ENCODE data around the gene CEP20. TPM values are rescaled to one million over a fixed set of nuclear protein-coding genes. Genes with fewer than 3 reads are reported as not detected.

CEP20 gene
- total and polyA plus RNA-seq, 10 of the 15 experiments (the other 5 are each of a cell fraction or from before 2014, with no cell fraction given) = 33.4 to 57.8 (median 52.6) TPM

GRCh38 chr16:15925631-15926030 lies 37.2 kb upstream of the CEP20 start:
- no peaks in the 10 kb centered on the region for H3K4me1 ChIP-seq (ENCODE audit: control insufficient read depth, insufficient read depth, low read length)
- ATAC-seq = no peak
- H3K9ac ChIP-seq (ENCODE audit: control insufficient read depth, insufficient read depth, low read length) = no peak overlapping the region
- no peak overlapping the region for H3K4me3 ChIP-seq
- no peak overlapping the region for H2AFZ ChIP-seq (ENCODE audit: control insufficient read depth, low read depth, low read length)
- ChIA-PET SMC1A (ENCODE audit: uncharacterized antibody, unreplicated experiment) (no interaction called here), RAD21 (ENCODE audit: unreplicated experiment) (no interaction called here), POLR2A (no interaction called here), CTCF (no interaction called here)
- no peaks in the 10 kb centered on the region; the same call in 1 of the 2 replicates for H4K20me1 ChIP-seq (ENCODE audit: control insufficient read depth, insufficient read depth)
- in situ Hi-C loops (cut with MboI) (no loop called here), intact Hi-C loops (cut with micrococcal nuclease; ENCODE audit: unreplicated experiment) (no loop called here)
- no peaks in the 10 kb centered on the region for H3K27me3 ChIP-seq (replicated peaks in 1 of 2; ENCODE audit: control insufficient read depth in 2 of 2, insufficient read depth in 2 of 2, low read length in 1 of 2)
- no peaks in the 10 kb centered on the region for H3K36me3 ChIP-seq (ENCODE audit: control insufficient read depth in 2 of 2, insufficient read depth in 2 of 2, low read length in 1 of 2)
- no peak for FAIRE-seq
- H3K79me2 ChIP-seq (ENCODE audit: control insufficient read depth, insufficient read depth, low read length) = no peaks in the 10 kb centered on the region
- H3K27ac ChIP-seq (ENCODE audit: control insufficient read depth, insufficient read depth) = no peak overlapping the region
- H3K4me2 ChIP-seq (ENCODE audit: control insufficient read depth, insufficient read depth) = no peak overlapping the region
- no peak for DNase-seq (ENCODE audit: low read depth, low spot score)
- no peak for TF ChIP-seq ZNF274 (IDR thresholded peaks at IDR 0.05; ENCODE audit: insufficient read depth, insufficient read length)
- TF ChIP-seq SMAD1 (IDR thresholded peaks at IDR 0.05; ENCODE audit: low read depth, partially characterized antibody) = no peak
- TF ChIP-seq RBBP5 (conservative IDR thresholded peaks at IDR 0.05) = no peak
- no peak for TF ChIP-seq CEBPB (IDR thresholded peaks at IDR 0.05; ENCODE audit: borderline replicate concordance in 1 of 2, low read depth in 2 of 2, low read length in 2 of 2)
- TF ChIP-seq JUND (IDR thresholded peaks at IDR 0.05; ENCODE audit: low read depth, low read length) = no peak
- WGBS (ENCODE audit: insufficient coverage, insufficient replicate concordance, low lambda C conversion rate, missing lambda C conversion rate) = 80% methylated on average over 9 of the region's 9 CpGs
- H3K9me3 ChIP-seq (replicated peaks; ENCODE audit: control insufficient read depth, insufficient read depth, low read length) = no peaks in the 10 kb centered on the region
- no TSS peak for BruUV-seq (replicated peaks)

DNA sequence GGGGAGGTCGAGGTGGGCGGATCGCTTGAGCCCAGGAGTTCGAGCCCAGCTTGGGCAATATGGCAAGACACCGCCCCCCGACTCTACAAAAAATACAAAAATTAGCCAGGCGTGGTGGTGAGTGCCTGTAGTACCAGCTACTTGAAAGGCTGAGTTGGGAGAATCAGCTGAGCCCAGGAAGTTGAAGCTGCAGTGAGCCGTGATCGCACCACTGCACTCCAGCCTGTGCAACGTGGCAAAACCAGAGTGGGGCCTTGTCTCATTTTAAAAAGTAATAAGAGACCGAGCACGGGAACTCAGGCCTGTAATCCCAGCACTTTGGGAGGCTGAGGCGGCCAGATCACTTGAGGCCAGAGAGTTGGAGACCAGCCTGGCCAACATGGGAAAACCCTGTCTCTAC lies 36.6 kb upstream of the CEP20 start:
- ChIA-PET SMC1A (ENCODE audit: uncharacterized antibody, unreplicated experiment) (no interaction called here), CTCF (no interaction called here), RAD21 (ENCODE audit: unreplicated experiment) (no interaction called here), POLR2A (no interaction called here)
- no peaks in the 10 kb centered on the region for H3K9me3 ChIP-seq (replicated peaks; ENCODE audit: control insufficient read depth, insufficient read depth, low read length)
- ATAC-seq (no peak), DNase-seq (ENCODE audit: low read depth, low spot score) (no peak), FAIRE-seq (no peak)
- intact Hi-C loops (cut with micrococcal nuclease; ENCODE audit: unreplicated experiment) = no loop called here
- H3K4me2 ChIP-seq (ENCODE audit: control insufficient read depth, insufficient read depth) = no peak overlapping the region
- BruUV-seq (replicated peaks) = no TSS peak
- H3K9ac ChIP-seq (ENCODE audit: control insufficient read depth, insufficient read depth, low read length) = no peak overlapping the region
- WGBS (ENCODE audit: insufficient coverage, insufficient replicate concordance, low lambda C conversion rate, missing lambda C conversion rate) = 77% methylated on average over 13 of the region's 13 CpGs
- no peaks in the 10 kb centered on the region for H3K79me2 ChIP-seq (ENCODE audit: control insufficient read depth, insufficient read depth, low read length)
- in situ Hi-C loops (cut with MboI) = no loop called here
- H2AFZ ChIP-seq (ENCODE audit: control insufficient read depth, low read depth, low read length) = no peak overlapping the region
- H3K27ac ChIP-seq (ENCODE audit: control insufficient read depth, insufficient read depth) = no peak overlapping the region
- H3K27me3 ChIP-seq (replicated peaks in 1 of 2; ENCODE audit: control insufficient read depth in 2 of 2, insufficient read depth in 2 of 2, low read length in 1 of 2) = no peaks in the 10 kb centered on the region
- no peaks in the 10 kb centered on the region; the same call in 1 of the 2 replicates for H4K20me1 ChIP-seq (ENCODE audit: control insufficient read depth, insufficient read depth)
- no peaks in the 10 kb centered on the region for H3K36me3 ChIP-seq (ENCODE audit: control insufficient read depth in 2 of 2, insufficient read depth in 2 of 2, low read length in 1 of 2)
- H3K4me1 ChIP-seq (ENCODE audit: control insufficient read depth, insufficient read depth, low read length) = no peaks in the 10 kb centered on the region
- no peak overlapping the region for H3K4me3 ChIP-seq
- TF ChIP-seq RAD21 (IDR thresholded peaks at IDR 0.05; ENCODE audit: insufficient read depth, low read depth, low read length) (no peak), MTA3 (IDR thresholded peaks at IDR 0.05; ENCODE audit: borderline replicate concordance, low read length) (no peak), PML (IDR thresholded peaks at IDR 0.05; ENCODE audit: low read length) (no peak), NR2C2 (IDR thresholded peaks at IDR 0.05; ENCODE audit: borderline replicate concordance, control insufficient read depth, insufficient read length, low read depth) (no peak), NFXL1 (IDR thresholded peaks at IDR 0.05; ENCODE audit: borderline replicate concordance) (no peak), STAT3 (IDR thresholded peaks at IDR 0.05; ENCODE audit: low read depth, low read length) (no peak), ESRRA (IDR thresholded peaks at IDR 0.05; ENCODE audit: low read length) (no peak), BCL11A (IDR thresholded peaks at IDR 0.05; ENCODE audit: low read depth, low read length) (no peak), RAD51 (IDR thresholded peaks at IDR 0.05) (no peak)
- TF ChIP-seq, protein P1, sequence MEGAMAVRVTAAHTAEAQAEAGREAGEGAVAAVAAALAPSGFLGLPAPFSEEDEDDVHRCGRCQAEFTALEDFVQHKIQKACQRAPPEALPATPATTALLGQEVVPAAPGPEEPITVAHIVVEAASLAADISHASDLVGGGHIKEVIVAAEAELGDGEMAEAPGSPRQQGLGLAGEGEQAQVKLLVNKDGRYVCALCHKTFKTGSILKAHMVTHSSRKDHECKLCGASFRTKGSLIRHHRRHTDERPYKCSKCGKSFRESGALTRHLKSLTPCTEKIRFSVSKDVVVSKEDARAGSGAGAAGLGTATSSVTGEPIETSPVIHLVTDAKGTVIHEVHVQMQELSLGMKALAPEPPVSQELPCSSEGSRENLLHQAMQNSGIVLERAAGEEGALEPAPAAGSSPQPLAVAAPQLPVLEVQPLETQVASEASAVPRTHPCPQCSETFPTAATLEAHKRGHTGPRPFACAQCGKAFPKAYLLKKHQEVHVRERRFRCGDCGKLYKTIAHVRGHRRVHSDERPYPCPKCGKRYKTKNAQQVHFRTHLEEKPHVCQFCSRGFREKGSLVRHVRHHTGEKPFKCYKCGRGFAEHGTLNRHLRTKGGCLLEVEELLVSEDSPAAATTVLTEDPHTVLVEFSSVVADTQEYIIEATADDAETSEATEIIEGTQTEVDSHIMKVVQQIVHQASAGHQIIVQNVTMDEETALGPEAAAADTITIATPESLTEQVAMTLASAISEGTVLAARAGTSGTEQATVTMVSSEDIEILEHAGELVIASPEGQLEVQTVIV (IDR thresholded peaks at IDR 0.05; ENCODE audit: borderline replicate concordance, partially characterized antibody) = no peak
